Globus pallidus (tissue), 1 donor: Measurements from ENCODE around the gene ZFP36.

Experiments used
- DNase-seq: peaks from one replicate; pipeline ENCODE4 v3.0.0-alpha.2; 2015; ENCODE audit warnings: low spot score

The ZFP36 gene

GRCh38 chr19:39405958-39406655 lies 540 bp upstream of the ZFP36 start:
- no peak for DNase-seq

- no peak for DNase-seq
Measured at GRCh38 chr19:39407410-39407659, 688 bp downstream of the ZFP36 start.

GRCh38 chr19:39407660-39408391 lies 1.2 kb downstream of the ZFP36 start:
- DNase-seq, result no peak

- DNase-seq, result no peak
Measured at GRCh38 chr19:39408392-39409207, 2.0 kb downstream of the ZFP36 start.

- no peak for DNase-seq
Measured at GRCh38 chr19:39409208-39410016, 2.8 kb downstream of the ZFP36 start.

- no peak for DNase-seq
Measured at GRCh38 chr19:39410017-39410830, 3.6 kb downstream of the ZFP36 start.

- DNase-seq, result no peak
Measured at GRCh38 chr19:39410831-39411080, 4.1 kb downstream of the ZFP36 start.

- DNase-seq, result no peak
Measured at GRCh38 chr19:39411081-39411831, 4.6 kb downstream of the ZFP36 start.

- DNase-seq, result peak; percentile 88
Measured at GRCh38 chr19:39411832-39412099, 5.1 kb downstream of the ZFP36 start.

GRCh38 chr19:39412100-39412866 lies 5.6 kb downstream of the ZFP36 start, which contains the start of gene PLEKHG2:
Gene PLEKHG2, plus strand, starts transcription at chr19:39412669. Its CDS starts 1,418 bp downstream, at chr19:39414087.
- peak; percentile 96 for DNase-seq

GRCh38 chr19:39412867-39413271 lies 6.2 kb downstream of the ZFP36 start:
- no peak for DNase-seq

- no peak for DNase-seq
Measured at GRCh38 chr19:39413272-39413910, 6.7 kb downstream of the ZFP36 start.

GRCh38 chr19:39413911-39414608 lies 7.4 kb downstream of the ZFP36 start:
- DNase-seq, result no peak

- DNase-seq, result no peak
Measured at GRCh38 chr19:39415111-39416046, 8.7 kb downstream of the ZFP36 start.

- no peak for DNase-seq
Measured at GRCh38 chr19:39416152-39417120, 9.8 kb downstream of the ZFP36 start.

GRCh38 chr19:39417463-39418181 lies 11.0 kb downstream of the ZFP36 start:
- no peak for DNase-seq
